ENCODE results near the gene NTN5.
"Not testable (repeated sequence)": the region's sequence is repeated elsewhere in the genome, so short reads cannot be mapped to it uniquely, and the experiment has no call there.

The NTN5 gene

GRCh38 chr19:48668332-48668731 is 4.5 kb downstream of the NTN5 start:
- DNase-seq: no peak

- DNase-seq: no peak
Measured at GRCh38 chr19:48665786-48666185, 7.0 kb downstream of the NTN5 start.

- DNase-seq: no peak
Measured at GRCh38 chr19:48664476-48664875, 8.3 kb downstream of the NTN5 start.

- DNase-seq: no peak
Measured at GRCh38 chr19:48663667-48664066, 9.2 kb downstream of the NTN5 start.

- DNase-seq: no peak
Measured at GRCh38 chr19:48661711-48662090, 11.1 kb downstream of the NTN5 start.

GRCh38 chr19:48660852-48661710 is 11.7 kb downstream of the NTN5 start:
- DNase-seq: peak; percentile 86 to 91

GRCh38 chr19:48659768-48660167 is 13.0 kb downstream of the NTN5 start:
- peak in 1 of 2 donors; percentile 36 for DNase-seq

- no peak for DNase-seq
Measured at GRCh38 chr19:48658483-48658882, 14.3 kb downstream of the NTN5 start.

GRCh38 chr19:48657828-48658227 is 15.0 kb downstream of the NTN5 start:
- not testable (repeated sequence) for DNase-seq

- DNase-seq: no peak
Measured at GRCh38 chr19:48656840-48657474, 15.9 kb downstream of the NTN5 start.

- no peak for DNase-seq
Measured at GRCh38 chr19:48654299-48655059, 18.3 kb downstream of the NTN5 start.

- DNase-seq: no peak
Measured at GRCh38 chr19:48651683-48652048, 21.2 kb downstream of the NTN5 start.

GRCh38 chr19:48650974-48651682 is 21.7 kb downstream of the NTN5 start:
- DNase-seq: no peak

- no peak for DNase-seq
Measured at GRCh38 chr19:48648134-48648533, 24.7 kb downstream of the NTN5 start.

- no peak for DNase-seq
Measured at GRCh38 chr19:48646722-48647216, 26.0 kb downstream of the NTN5 start.

GRCh38 chr19:48646001-48646721 is 26.7 kb downstream of the NTN5 start, which contains the start of gene CA11:
Gene CA11, minus strand, starts transcription at chr19:48646187. Its CDS starts 555 bp downstream, at chr19:48645632.
- peak; percentile 91 to 95 for DNase-seq

- DNase-seq: no peak
Measured at GRCh38 chr19:48645620-48646000, 27.2 kb downstream of the NTN5 start.

GRCh38 chr19:48644839-48645619 is 27.8 kb downstream of the NTN5 start:
- peak; percentile 79 to 83 for DNase-seq

- DNase-seq: no peak
Measured at GRCh38 chr19:48644355-48644754, 28.5 kb downstream of the NTN5 start.

GRCh38 chr19:48642862-48643261 is 30.0 kb downstream of the NTN5 start:
- no peak for DNase-seq

GRCh38 chr19:48641850-48642249 is 31.0 kb downstream of the NTN5 start:
- DNase-seq: no peak
